GM19455 (cell line): ENCODE results near the gene COMT.

ENCODE experiments used
- ATAC-seq: cut with Tn5 transposase; IDR thresholded peaks from one replicate; pipeline ENCODE4 v1.9.1; 2021; ENCODE audit not compliant: unreplicated experiment

Gene COMT

GRCh38 chr22:19955241-19956128, 13.9 kb downstream of the COMT start:
- ATAC-seq, result no peak

DNA sequence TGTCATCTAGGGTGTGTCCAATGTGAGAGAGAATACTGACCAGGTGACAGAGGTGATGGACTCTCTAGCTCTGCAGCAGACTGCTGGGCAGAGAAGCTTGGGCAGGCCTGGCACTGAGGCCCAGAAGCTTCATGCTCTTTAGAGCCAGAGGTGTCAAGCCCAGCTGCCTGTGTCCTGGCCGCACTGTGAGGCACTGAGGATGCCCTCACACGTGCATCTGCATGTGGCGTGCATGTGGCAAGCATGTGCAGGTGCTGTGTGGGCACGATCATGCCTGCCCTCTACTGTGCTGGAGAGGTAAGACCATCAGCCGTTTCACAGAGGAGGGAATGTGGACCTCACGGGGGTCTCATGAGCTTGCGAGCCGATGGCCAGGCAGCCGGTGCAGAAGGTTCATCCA, 15.9 kb downstream of the COMT start:
- ATAC-seq, result no peak

GRCh38 chr22:19958083-19959042, 16.8 kb downstream of the COMT start:
- ATAC-seq, result no peak

DNA sequence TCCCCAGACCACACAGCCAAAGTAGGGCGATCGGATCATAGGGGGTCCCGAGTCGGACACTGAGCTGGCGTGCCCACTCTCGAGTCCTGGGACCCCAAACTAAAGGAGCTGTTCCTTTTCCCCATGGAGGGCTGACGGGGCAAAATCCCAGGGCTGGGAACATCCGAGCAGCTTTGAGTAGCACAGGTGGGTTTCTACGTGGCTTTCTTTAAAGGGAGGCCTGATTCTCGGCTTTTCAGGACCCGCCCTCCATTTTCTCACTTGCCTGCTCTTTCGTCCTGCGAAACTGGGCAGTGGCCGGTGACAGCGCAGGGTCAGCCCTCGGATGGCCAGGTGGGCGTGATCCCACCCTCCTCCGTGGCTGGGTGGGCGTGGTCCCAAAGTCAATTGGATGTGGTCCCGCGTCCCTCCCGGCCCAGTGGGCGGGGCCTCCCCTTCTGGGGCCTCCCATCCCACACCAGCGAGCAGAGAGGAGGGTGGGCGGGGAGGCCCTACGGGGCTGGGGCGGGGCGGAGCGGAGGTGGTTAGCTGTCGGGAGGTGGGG, 17.5 kb downstream of the COMT start:
- ATAC-seq, result no peak

GRCh38 chr22:19959587-19960490, 18.3 kb downstream of the COMT start:
- no peak for ATAC-seq

DNA sequence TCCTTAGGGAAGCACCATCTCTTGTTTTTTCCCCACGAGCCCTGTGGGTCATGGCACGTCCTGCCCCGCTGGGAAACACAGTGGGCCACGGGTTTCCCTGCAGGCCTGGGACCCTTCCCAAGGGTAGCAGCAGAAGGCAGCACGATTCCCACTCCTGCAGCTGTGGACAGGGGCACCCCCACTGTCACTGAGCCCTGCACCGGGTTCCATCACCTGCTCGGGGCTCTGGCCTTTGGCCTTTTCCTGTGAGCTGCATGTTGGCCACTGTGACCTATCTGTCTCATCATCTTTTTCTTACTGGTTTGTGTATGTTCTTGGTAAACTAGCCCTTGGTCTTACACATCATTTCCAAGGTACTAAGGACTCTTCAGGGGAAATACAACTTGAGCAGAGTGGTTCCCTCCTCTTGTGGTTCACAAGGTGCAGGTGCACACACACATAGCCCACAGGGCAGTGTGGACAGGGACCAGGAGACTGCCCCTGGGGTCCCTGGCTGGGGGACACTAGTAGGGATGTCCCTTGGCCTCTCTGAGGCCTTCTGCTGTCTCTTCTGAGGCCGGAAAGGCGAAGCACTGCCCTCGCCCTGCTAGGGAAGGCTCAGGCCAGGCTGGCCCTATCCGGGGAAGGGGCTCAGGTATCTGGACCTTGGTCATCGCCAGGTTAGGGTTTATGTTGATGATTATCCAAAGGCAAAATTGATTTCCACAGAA, 19.1 kb downstream of the COMT start:
- no peak for ATAC-seq

- ATAC-seq, result no peak
These were observed 19.6 kb downstream of the COMT start for GRCh38 chr22:19961201-19961580.

DNA sequence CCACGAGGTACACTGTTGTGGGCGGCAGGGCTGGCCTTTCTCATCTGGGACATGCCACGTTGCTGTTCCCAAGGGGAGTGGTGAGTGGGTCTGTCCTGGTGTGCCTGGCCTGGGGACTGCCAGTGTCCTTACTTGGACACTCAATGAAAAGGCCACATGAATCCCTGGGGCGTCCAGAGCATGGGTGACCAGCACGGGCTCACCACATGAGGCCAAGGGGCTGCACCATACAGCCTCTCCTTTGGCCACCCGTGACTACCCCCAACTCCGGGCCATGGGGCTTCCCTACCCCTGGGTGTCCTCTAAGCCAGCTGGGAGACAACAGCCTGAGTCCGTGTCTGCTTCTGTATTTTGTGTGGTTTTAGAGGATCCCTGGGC, 20.3 kb downstream of the COMT start:
- no peak for ATAC-seq

- ATAC-seq, result no peak
These were observed 20.8 kb downstream of the COMT start for GRCh38 chr22:19962246-19962908.

GRCh38 chr22:19962909-19963806, 21.6 kb downstream of the COMT start:
- no peak for ATAC-seq

DNA sequence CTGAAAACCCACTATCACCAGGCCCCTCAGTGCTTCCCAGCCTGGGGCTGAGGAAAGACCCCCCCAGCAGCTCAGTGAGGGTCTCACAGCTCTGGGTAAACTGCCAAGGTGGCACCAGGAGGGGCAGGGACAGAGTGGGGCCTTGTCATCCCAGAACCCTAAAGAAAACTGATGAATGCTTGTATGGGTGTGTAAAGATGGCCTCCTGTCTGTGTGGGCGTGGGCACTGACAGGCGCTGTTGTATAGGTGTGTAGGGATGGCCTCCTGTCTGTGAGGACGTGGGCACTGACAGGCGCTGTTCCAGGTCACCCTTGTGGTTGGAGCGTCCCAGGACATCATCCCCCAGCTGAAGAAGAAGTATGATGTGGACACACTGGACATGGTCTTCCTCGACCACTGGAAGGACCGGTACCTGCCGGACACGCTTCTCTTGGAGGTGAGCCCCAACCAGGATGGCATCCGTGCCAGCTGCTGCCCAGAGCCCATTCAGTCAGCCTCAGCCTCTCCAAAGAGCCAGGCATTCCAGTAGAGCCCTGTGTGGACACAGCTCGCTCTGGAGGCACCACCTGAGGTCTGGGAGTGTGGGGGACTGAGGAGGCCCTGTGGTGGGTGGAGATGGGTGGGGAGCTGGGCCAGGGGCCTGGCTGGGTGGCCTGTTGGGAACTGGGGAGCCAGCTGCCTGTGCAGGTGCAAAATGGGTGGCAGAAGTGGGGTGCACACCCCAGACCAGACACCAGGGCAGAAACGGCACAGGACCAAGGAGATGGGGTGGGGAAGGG, 22.5 kb downstream of the COMT start:
- no peak for ATAC-seq

DNA sequence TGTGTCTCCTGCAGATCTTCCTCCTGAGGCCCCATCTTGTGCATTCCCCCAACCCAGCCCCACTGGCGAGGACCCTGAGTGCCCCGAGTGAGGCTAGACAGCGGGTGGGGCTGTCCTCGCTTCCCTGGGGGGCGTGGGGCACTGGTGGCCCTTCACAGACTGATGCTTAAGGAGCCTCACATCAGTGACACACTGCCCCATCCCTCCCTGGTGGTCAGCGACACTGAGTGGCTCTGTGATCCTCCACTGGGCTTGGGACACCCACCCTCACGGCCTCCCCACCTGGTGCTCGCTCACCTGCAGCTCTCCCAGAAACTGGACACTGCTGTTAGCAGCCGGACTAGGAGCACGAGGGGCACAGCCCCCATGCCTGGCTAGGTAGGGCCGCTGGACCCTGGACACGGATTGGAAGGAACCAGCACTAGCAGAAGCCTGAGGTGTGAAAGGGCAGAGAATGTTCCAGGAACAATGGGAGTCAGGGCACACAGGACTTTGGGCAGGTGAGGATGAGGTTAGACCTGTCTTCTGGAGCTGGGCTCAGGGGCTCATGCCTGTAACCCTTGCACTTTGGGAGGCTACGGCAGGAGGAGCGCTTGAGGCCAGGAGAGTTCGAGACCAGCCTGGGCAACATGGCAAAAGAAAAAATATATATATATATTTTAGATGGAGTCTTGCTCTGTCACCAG, 23.3 kb downstream of the COMT start:
- no peak for ATAC-seq

- no peak for ATAC-seq
These were observed 24.5 kb downstream of the COMT start for GRCh38 chr22:19965771-19966709.

- ATAC-seq, result no peak
These were observed 25.6 kb downstream of the COMT start for GRCh38 chr22:19966908-19967750.

GRCh38 chr22:19967850-19968449, 26.4 kb downstream of the COMT start:
- no peak for ATAC-seq
